ENCODE data around the gene MRPL28.

The MRPL28 gene

GRCh38 chr16:377419-377951 is 7.1 kb upstream of the MRPL28 start:
- POLR2A ChIA-PET: no interaction called here
- DNase-seq (ENCODE audit: extremely low spot score): no peak

GRCh38 chr16:376817-377418 is 6.6 kb upstream of the MRPL28 start:
- no peak for DNase-seq (ENCODE audit: extremely low spot score)
- TF ChIP-seq, protein P1, sequence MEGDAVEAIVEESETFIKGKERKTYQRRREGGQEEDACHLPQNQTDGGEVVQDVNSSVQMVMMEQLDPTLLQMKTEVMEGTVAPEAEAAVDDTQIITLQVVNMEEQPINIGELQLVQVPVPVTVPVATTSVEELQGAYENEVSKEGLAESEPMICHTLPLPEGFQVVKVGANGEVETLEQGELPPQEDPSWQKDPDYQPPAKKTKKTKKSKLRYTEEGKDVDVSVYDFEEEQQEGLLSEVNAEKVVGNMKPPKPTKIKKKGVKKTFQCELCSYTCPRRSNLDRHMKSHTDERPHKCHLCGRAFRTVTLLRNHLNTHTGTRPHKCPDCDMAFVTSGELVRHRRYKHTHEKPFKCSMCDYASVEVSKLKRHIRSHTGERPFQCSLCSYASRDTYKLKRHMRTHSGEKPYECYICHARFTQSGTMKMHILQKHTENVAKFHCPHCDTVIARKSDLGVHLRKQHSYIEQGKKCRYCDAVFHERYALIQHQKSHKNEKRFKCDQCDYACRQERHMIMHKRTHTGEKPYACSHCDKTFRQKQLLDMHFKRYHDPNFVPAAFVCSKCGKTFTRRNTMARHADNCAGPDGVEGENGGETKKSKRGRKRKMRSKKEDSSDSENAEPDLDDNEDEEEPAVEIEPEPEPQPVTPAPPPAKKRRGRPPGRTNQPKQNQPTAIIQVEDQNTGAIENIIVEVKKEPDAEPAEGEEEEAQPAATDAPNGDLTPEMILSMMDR (IDR thresholded peaks at IDR 0.05; ENCODE audit: control extremely low read depth, extremely low read depth, low read depth, missing control alignments): no peak
- ChIA-PET POLR2A (no interaction called here), CTCF (no interaction called here)

More at GRCh38 chr16:377419-377951, 7.1 kb upstream of the MRPL28 start:
- CTCF ChIA-PET: no interaction called here
- TF ChIP-seq, protein P1 (IDR thresholded peaks at IDR 0.05; ENCODE audit: control extremely low read depth, extremely low read depth, low read depth, missing control alignments): no peak

DNA sequence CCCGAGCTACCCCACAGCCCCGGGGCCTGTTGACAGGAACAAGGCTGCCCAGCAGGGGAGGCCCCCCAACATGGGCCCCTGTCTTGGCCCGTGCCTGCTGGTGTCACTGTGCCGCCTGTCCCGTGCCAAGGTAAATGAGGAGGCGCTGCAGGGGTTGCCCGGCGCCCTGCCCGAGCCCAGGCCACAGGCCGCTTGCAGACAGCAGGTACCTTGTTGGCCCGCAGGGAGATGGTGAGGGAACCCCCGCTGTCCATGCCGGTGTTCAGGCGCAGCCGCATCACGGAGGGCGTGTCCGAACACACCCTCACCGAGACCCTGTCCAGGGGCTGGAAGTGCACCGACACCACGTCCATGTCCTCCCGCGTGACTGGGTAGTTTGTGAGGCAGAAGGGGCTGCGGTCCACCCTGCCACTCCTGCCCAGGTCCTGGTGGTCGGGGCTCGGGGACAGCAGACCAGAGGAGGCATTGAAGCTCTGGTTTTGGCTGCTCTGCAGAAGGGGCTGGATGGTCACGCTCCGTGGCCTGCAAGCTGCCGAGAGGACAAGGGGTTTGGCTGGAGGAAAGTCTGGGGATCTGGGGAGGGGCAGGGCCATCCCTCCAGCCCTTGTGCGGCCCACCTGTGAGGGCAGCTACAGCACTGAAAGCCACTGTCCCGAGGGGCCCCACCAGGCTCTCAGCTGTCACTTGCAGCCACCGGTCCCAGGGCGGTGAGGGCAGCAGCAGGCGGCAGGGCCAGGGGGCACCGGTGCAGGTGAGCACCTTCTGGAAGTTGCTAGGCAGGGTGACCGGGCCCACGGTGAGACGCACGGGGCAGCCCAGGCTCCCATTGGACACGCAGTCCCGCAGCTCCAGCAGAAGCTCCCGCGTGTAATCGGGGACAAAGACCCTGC is 5.8 kb upstream of the MRPL28 start:
- ChIA-PET POLR2A (no interaction called here), CTCF (no interaction called here)
- TF ChIP-seq, protein P1 (IDR thresholded peaks at IDR 0.05; ENCODE audit: control extremely low read depth, extremely low read depth, low read depth, missing control alignments): no peak

GRCh38 chr16:375212-375611 is 4.9 kb upstream of the MRPL28 start:
- TF ChIP-seq, protein P1 (IDR thresholded peaks at IDR 0.05; ENCODE audit: control extremely low read depth, extremely low read depth, low read depth, missing control alignments): no peak
- POLR2A ChIA-PET: no interaction called here
- CTCF ChIA-PET: interaction anchor here (0.7 to 0.8 kb wide), 2 partner anchors 13 to 278 kb away, joined by 3 read pairs; no protein-coding TSS in a partner anchor
- no peak for DNase-seq (ENCODE audit: extremely low spot score)

More for the DNA sequence above, 5.8 kb upstream of the MRPL28 start:
- no peak for DNase-seq (ENCODE audit: extremely low spot score)

GRCh38 chr16:374616-374926 is 4.2 kb upstream of the MRPL28 start:
- TF ChIP-seq, protein P1 (IDR thresholded peaks at IDR 0.05; ENCODE audit: control extremely low read depth, extremely low read depth, low read depth, missing control alignments): no peak
- no peak for DNase-seq (ENCODE audit: extremely low spot score)
- ChIA-PET CTCF (interaction anchor here (0.8 kb wide), 1 partner anchor 278 kb away, joined by 3 read pairs; no protein-coding TSS in a partner anchor), POLR2A (no interaction called here)

DNA sequence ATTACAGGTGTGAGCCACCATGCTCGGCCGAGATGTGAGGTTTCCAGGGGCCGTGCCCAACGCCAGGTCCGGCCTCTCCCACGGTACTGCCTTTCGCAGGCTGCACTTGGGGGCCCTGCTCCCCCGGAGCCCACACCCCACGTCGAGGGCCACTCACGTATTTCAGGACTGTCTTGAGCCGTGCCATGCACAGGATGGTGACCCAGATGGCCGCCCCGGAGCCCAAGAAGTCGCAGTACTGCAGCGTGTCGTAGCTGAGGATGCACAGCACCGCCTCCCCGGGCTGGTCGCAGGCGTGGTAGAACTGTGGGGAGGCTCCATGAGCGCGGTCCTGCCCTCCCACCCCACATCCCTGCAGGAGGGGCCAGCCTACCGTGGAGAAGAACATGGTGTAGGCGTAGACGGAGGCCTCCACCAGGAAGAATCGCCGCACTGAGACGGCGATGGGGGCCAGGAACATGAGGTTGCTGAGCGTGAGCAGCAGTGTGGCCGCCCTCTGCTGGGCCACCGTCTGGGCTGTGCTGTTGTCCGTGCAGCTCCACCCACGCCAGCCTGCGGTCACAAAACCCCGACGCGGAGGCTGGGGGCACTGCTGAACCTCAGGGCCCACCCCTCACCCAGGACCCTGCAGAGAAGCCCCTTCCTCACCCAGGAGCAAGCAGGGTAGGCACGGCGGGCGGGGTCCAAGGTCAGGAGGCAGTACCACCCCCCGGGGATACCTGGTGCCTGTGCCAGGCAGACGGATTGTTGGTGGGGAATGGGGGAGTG is 3.7 kb upstream of the MRPL28 start:
- POLR2A ChIA-PET: no interaction called here
- no peak for DNase-seq (ENCODE audit: extremely low spot score)
- CTCF ChIA-PET: no interaction called here
- TF ChIP-seq, protein P1 (IDR thresholded peaks at IDR 0.05; ENCODE audit: control extremely low read depth, extremely low read depth, low read depth, missing control alignments): no peak

Data from GM10248 (cell line).